Liver (tissue), 9 donors: ENCODE measurements around the gene GABBR2. TPM values are rescaled to one million over a fixed set of nuclear protein-coding genes. Genes with fewer than 3 reads are reported as not detected.

Experiments used
- DNase-seq: peaks from one replicate; pipeline ENCODE4 v3.0.0-alpha.2; 2017; ENCODE audit warnings: low spot score
- H3K27ac ChIP-seq, 2 donors: one replicate each; pipeline ENCODE4 v1.7.0; 2013; ENCODE audit warnings: inconsistent platforms in 2 of 2, low read length in 2 of 2, control low read depth in 1 of 2, low read depth in 1 of 2, mild to moderate bottlenecking in 1 of 2
- H3K27me3 ChIP-seq, 4 donors: one replicate each; pipeline versions ENCODE4 v1.6.1 to v1.7.0; 2013; ENCODE audit warnings: low read length in 3 of 4, inconsistent platforms in 1 of 4, mild to moderate bottlenecking in 1 of 4, moderate library complexity in 1 of 4; ENCODE audit not compliant: control insufficient read depth in 4 of 4, insufficient read depth in 4 of 4
- H3K36me3 ChIP-seq, 4 donors: one replicate each; pipeline versions ENCODE4 v1.6.1 to v1.7.0; 2013; ENCODE audit warnings: low read length in 3 of 4, mild to moderate bottlenecking in 3 of 4, low read depth in 1 of 4, moderate library complexity in 1 of 4; ENCODE audit not compliant: control insufficient read depth in 4 of 4, insufficient read depth in 3 of 4
- H3K4me1 ChIP-seq, 4 donors: one replicate each; pipeline versions ENCODE4 v1.6.1 to v1.7.0; 2013; ENCODE audit warnings: low read length in 3 of 4, mild to moderate bottlenecking in 3 of 4, moderate library complexity in 1 of 4; ENCODE audit not compliant: control insufficient read depth in 4 of 4, insufficient read depth in 4 of 4
- H3K4me3 ChIP-seq, 3 donors: one replicate each; pipeline versions ENCODE4 v1.6.1 to v1.7.0; 2013; ENCODE audit warnings: low read length in 3 of 3, control low read depth in 1 of 3, low read depth in 1 of 3, mild to moderate bottlenecking in 1 of 3
- H3K9ac ChIP-seq, 2 donors: one replicate each; pipeline ENCODE4 v1.7.0; 2013; ENCODE audit warnings: low read length in 2 of 2, mild to moderate bottlenecking in 2 of 2, moderate library complexity in 2 of 2, control low read depth in 1 of 2, low read depth in 1 of 2
- H3K9me3 ChIP-seq, 4 donors: one replicate each; pipeline versions ENCODE4 v1.6.1 to v1.7.0; 2013; ENCODE audit warnings: low read length in 3 of 4; ENCODE audit not compliant: control insufficient read depth in 4 of 4
- ATF3 ChIP-seq: IDR thresholded peaks from 2 replicates; pipeline ENCODE4 v1.6.1; 2016; ENCODE audit warnings: antibody characterized with exemption
- CTCF ChIP-seq: fragments of 150-350 bp; IDR thresholded peaks from 2 replicates; pipeline ENCODE4 v1.5.1; 2017; ENCODE audit warnings: improper control_type of control experiment, low read depth, low read length; ENCODE audit not compliant: missing input control
- FOXA1 ChIP-seq: IDR thresholded peaks from 2 replicates; pipeline ENCODE4 v1.6.1; 2016; ENCODE audit warnings: antibody characterized with exemption
- FOXA2 ChIP-seq: IDR thresholded peaks from 2 replicates; pipeline ENCODE4 v1.6.1; 2016; ENCODE audit warnings: antibody characterized with exemption
- GABPA ChIP-seq, 2 donors: IDR thresholded peaks in 1 of 2; conservative IDR thresholded peaks in 1 of 2; 2 replicates each; pipeline ENCODE4 v1.6.1; 2016; ENCODE audit warnings: antibody characterized with exemption in 2 of 2, mild to moderate bottlenecking in 1 of 2, moderate library complexity in 1 of 2
- HNF4A ChIP-seq, 2 donors: conservative IDR thresholded peaks; 2 replicates each; pipeline ENCODE4 v1.6.1; 2016; ENCODE audit warnings: antibody characterized with exemption in 2 of 2, mild to moderate bottlenecking in 2 of 2
- HNF4G ChIP-seq: IDR thresholded peaks from 2 replicates; pipeline ENCODE4 v1.6.1; 2016; ENCODE audit warnings: antibody characterized with exemption
- MAX ChIP-seq: IDR thresholded peaks from 2 replicates; pipeline ENCODE4 v1.6.1; 2016; ENCODE audit warnings: antibody characterized with exemption
- NR2F2 ChIP-seq: IDR thresholded peaks from 2 replicates; pipeline ENCODE4 v1.6.1; 2016; ENCODE audit warnings: antibody characterized with exemption
- RAD21 ChIP-seq, 2 donors: IDR thresholded peaks; 2 replicates each; pipeline ENCODE4 v1.6.1; 2016; ENCODE audit warnings: antibody characterized with exemption in 2 of 2, mild to moderate bottlenecking in 2 of 2
- REST ChIP-seq: IDR thresholded peaks from 2 replicates; pipeline ENCODE4 v1.6.1; 2016; ENCODE audit warnings: antibody characterized with exemption, mild to moderate bottlenecking
- RXRA ChIP-seq, 2 donors: IDR thresholded peaks; 2 replicates each; pipeline ENCODE4 v1.6.1; 2017 to 2018; ENCODE audit warnings: antibody characterized with exemption in 2 of 2, mild to moderate bottlenecking in 1 of 2
- SP1 ChIP-seq: IDR thresholded peaks from 2 replicates; pipeline ENCODE4 v1.6.1; 2018; ENCODE audit warnings: antibody characterized with exemption, mild to moderate bottlenecking
- TAF1 ChIP-seq: conservative IDR thresholded peaks from 2 replicates; pipeline ENCODE4 v1.6.1; 2016; ENCODE audit warnings: antibody characterized with exemption, mild to moderate bottlenecking
- YY1 ChIP-seq: IDR thresholded peaks from 2 replicates; pipeline ENCODE4 v1.6.1; 2016; ENCODE audit warnings: antibody characterized with exemption, mild to moderate bottlenecking
- ZBTB33 ChIP-seq: IDR thresholded peaks from 2 replicates; pipeline ENCODE4 v1.6.1; 2016; ENCODE audit warnings: antibody characterized with exemption
- WGBS: extraction: QIAGEN DNeasy Blood & Tissue Kit; methylation state at CpG from one replicate; pipeline ENCODE4 v1.1.7; 2013; 5-methylcytosine and 5-hydroxymethylcytosine counted together
- polyA plus RNA-seq, 2 donors: library from polyadenylated mRNA; stranded (reverse) in 1 of 2; unstranded in 1 of 2; fragments of 200-250 nt in 1 of 2; fragments of >200 nt in 1 of 2; fragmentation: Nextera tagmentation in 1 of 2; extraction: Ambion mirVana in 1 of 2; gene quantifications; one replicate each; pipeline versions ENCODE4 v1.2.1 to v1.2.3, GENCODE V29; 2013 to 2015
- total RNA-seq, 2 donors: library from RNA; depleted of rRNA; stranded (reverse); fragments of >200 nt; gene quantifications; one replicate each; pipeline ENCODE4 v1.2.3, GENCODE V29; 2014
- donor health status: healthy.
- donor health status: healthy.
- donor health status: healthy.
- donor health status: healthy.
- donor health status: healthy.

Gene GABBR2
- total and polyA plus RNA-seq, 4 donors, result 0.03 to 0.23 (median 0.08) TPM; not detected in 1

- Histone ChIP-seq H3K4me1 (peaks cover 7 to 17% (median 14%) of the 10 kb centered on the region in 4 donors), H3K36me3 (no peaks in the 10 kb centered on the region), H3K27me3 (no peaks in the 10 kb centered on the region), H3K4me3 (no peak overlapping the region), H3K27ac (no peak overlapping the region), H3K9ac (no peak overlapping the region), H3K9me3 (no peaks in the 10 kb centered on the region)
- WGBS, result 72% methylated on average over 13 of the region's 13 CpGs
- TF ChIP-seq HNF4A (conservative IDR thresholded peaks at IDR 0.05) (no peak), RAD21 (IDR thresholded peaks at IDR 0.05) (no peak), YY1 (no peak), FOXA2 (no peak), REST (no peak), FOXA1 (no peak), ZBTB33 (no peak), SP1 (no peak)
- no peak for DNase-seq
These were observed 133.1 kb downstream of the GABBR2 start for GRCh38 chr9:98575379-98576346.

- H3K27ac ChIP-seq, result no peak overlapping the region
- WGBS, result 94% methylated on average over 5 of the region's 5 CpGs
- no peaks in the 10 kb centered on the region for H3K4me1 ChIP-seq
- no peaks in the 10 kb centered on the region for H3K27me3 ChIP-seq
- no peaks in the 10 kb centered on the region for H3K36me3 ChIP-seq
- H3K9ac ChIP-seq, result no peak overlapping the region
- no peak for DNase-seq
- H3K4me3 ChIP-seq, result no peak overlapping the region
- no peaks in the 10 kb centered on the region for H3K9me3 ChIP-seq
- TF ChIP-seq HNF4G (no peak), REST (no peak), CTCF (no peak), RXRA (IDR thresholded peaks at IDR 0.05) (no peak), MAX (no peak), SP1 (no peak), FOXA2 (no peak), TAF1 (no peak), NR2F2 (no peak), FOXA1 (no peak), ATF3 (no peak), GABPA (IDR thresholded peaks at IDR 0.05 in 1 of 2, conservative IDR thresholded peaks at IDR 0.05 in 1 of 2) (no peak), ZBTB33 (no peak)
These were observed 134.9 kb downstream of the GABBR2 start for GRCh38 chr9:98573749-98574278.
